ENCODE results near the gene RGCC. TPM values are rescaled to one million over a fixed set of nuclear protein-coding genes. Genes with fewer than 3 reads are reported as not detected.

The RGCC gene
- total and polyA plus RNA-seq, 8 donors = 3.2 to 22.9 (median 7.8) TPM

GRCh38 chr13:41458187-41458760 lies 924 bp downstream of the RGCC start:
- TF ChIP-seq CTCF (IDR thresholded peaks at IDR 0.05) = no peak
- H3K27ac ChIP-seq = no peak overlapping the region

GRCh38 chr13:41458761-41459431 lies 1.5 kb downstream of the RGCC start:
- ATAC-seq (peak in 3 of 4 donors; percentile 50 to 62 (median 59)), DNase-seq (peak in 2 of 6 donors; percentile 29 to 37), FAIRE-seq (no peak)
- Histone ChIP-seq H3K4me1 (no peaks in the 10 kb centered on the region), H3K36me3 (no peaks in the 10 kb centered on the region), H3K4me3 (peak overlapping the region in 3 of 4 donors; percentile 47 to 63 (median 54)), H3K27me3 (peaks cover 0 to 6% (median 0%) of the 10 kb centered on the region in 4 donors), H3K9me3 (no peaks in the 10 kb centered on the region), H3K27ac (no peak overlapping the region)
- intact Hi-C loops (cut with DNase I) = no loop called here
- TF ChIP-seq CTCF (IDR thresholded peaks at IDR 0.05) = peak; percentile 21 to 30 (median 26)
- 56 to 62% methylated on average over 4 of the region's 4 CpGs for WGBS, 2 donors

More at GRCh38 chr13:41458187-41458760, 924 bp downstream of the RGCC start:
- Histone ChIP-seq H3K36me3 (no peaks in the 10 kb centered on the region), H3K9me3 (no peaks in the 10 kb centered on the region), H3K4me3 (peak overlapping the region; percentile 43 to 63 (median 50)), H3K4me1 (no peaks in the 10 kb centered on the region), H3K27me3 (peaks cover 0 to 6% (median 0%) of the 10 kb centered on the region in 4 donors)
- intact Hi-C loops (cut with DNase I) = no loop called here
- peak in 5 of 6 donors; percentile 13 to 80 (median 48) for DNase-seq
- FAIRE-seq = no peak
- ATAC-seq = peak; percentile 32 to 62 (median 58)
- WGBS, 2 donors = 2% methylated on average over 48 to 50 of the region's 50 CpGs

GRCh38 chr13:41459432-41460073 lies 2.2 kb downstream of the RGCC start:
- intact Hi-C loops (cut with DNase I) = no loop called here
- Histone ChIP-seq H3K36me3 (no peaks in the 10 kb centered on the region), H3K27ac (no peak overlapping the region), H3K27me3 (peaks cover 0 to 6% (median 0%) of the 10 kb centered on the region in 4 donors), H3K4me3 (peak overlapping the region in 1 of 4 donors; percentile 63), H3K4me1 (no peaks in the 10 kb centered on the region), H3K9me3 (no peaks in the 10 kb centered on the region)
- DNase-seq (no peak), ATAC-seq (no peak), FAIRE-seq (no peak)
- WGBS, 2 donors = 84 to 88% methylated on average over 7 of the region's 7 CpGs
- no peak for TF ChIP-seq CTCF (IDR thresholded peaks at IDR 0.05)

GRCh38 chr13:41460074-41460465 lies 2.7 kb downstream of the RGCC start:
- no peak for FAIRE-seq
- intact Hi-C loops (cut with DNase I) = no loop called here

More at GRCh38 chr13:41460074-41460465, 2.7 kb downstream of the RGCC start:
- no peak overlapping the region for H3K4me3 ChIP-seq
- H3K36me3 ChIP-seq = no peaks in the 10 kb centered on the region
- TF ChIP-seq CTCF (IDR thresholded peaks at IDR 0.05) = no peak
- H3K27me3 ChIP-seq = peaks cover 0 to 6% (median 0%) of the 10 kb centered on the region in 4 donors
- no peak for DNase-seq
- ATAC-seq = no peak
- WGBS, 2 donors = 43 to 70% methylated on average over 2 of the region's 2 CpGs
- H3K27ac ChIP-seq = no peak overlapping the region
- no peaks in the 10 kb centered on the region for H3K9me3 ChIP-seq
- H3K4me1 ChIP-seq = no peaks in the 10 kb centered on the region
